Esophagus muscularis mucosa (tissue), 3 donors: Measurements from ENCODE around the gene EFR3B.

Experiments
- EP300 ChIP-seq: sonication (generic); formaldehyde crosslinking; IDR thresholded peaks from one replicate; pipeline ENCODE4 v1.6.1; 2017; ENCODE audit warnings: antibody characterized with exemption
- POLR2A ChIP-seq: fragments of 450-650 bp; IDR thresholded peaks from one replicate; pipeline ENCODE4 v1.6.1; 2017; ENCODE audit warnings: antibody characterized with exemption, moderate library complexity, mild to moderate bottlenecking, low read depth
- POLR2AphosphoS5 ChIP-seq, 2 donors: sonication (generic); formaldehyde crosslinking; IDR thresholded peaks; one replicate each; pipeline ENCODE4 v1.6.1; 2017; ENCODE audit warnings: antibody characterized with exemption in 2 of 2

- TF ChIP-seq EP300 (no peak), POLR2AphosphoS5 (IDR thresholded peaks at IDR 0.05) (no peak), POLR2A (no peak)
These were observed 44.1 kb downstream of the EFR3B start for GRCh38 chr2:25085761-25086560.
